Heart left ventricle (tissue), 13 donors: Measurements from ENCODE around the gene ATP6V0A1.

Experiments
- POLR2A ChIP-seq, 2 donors: fragments of 450-650 bp; IDR thresholded peaks; one replicate each; pipeline ENCODE4 v1.6.1; 2017; ENCODE audit warnings: antibody characterized with exemption in 2 of 2, mild to moderate bottlenecking in 2 of 2, moderate library complexity in 2 of 2
- TF ChIP-seq, protein P1 (sequence below), 12 donors: fragments of 200-600 bp; sonication (generic) in 4 of 12; IDR thresholded peaks; one replicate each; pipeline versions ENCODE4 v1.5.0 to v1.8.0; 2018 to 2022; ENCODE audit warnings: antibody characterized with exemption in 12 of 12, mild to moderate bottlenecking in 5 of 12
- donor health status: ischemic (EF 13 %, LVEDD 7.1; RV severe dilation, severe dysfunction).
- donor health status: DM: no; HTN: yes; CAD: no.
- donor health status: DM: no; HTN: no; CAD: no.
- donor health status: ischemic (EF 25% LVEDD 6.9; RV normal size, moderate dysfunction).
- donor health status: ischemic (EF 25% LVEDD 5.7; RV mildly dilated, moderate dysfunction).
- donor health status: ischemic (EF 35%, LVEDD 5.7; RV mildly dilated, moderate dysfunction).
- donor health status: nonischemic (EF 11% LVEDD 7.7; RV severe dilation, severe dysfunction).
- donor health status: DM: yes; HTN: yes; CAD: no.
- donor health status: PGD.
- donor health status: ischemic (EF 29% LVEDD 5.4; RV normal size, mild dysfunction).
- donor health status: nonischemic (EF 23%, LVEDD 6.1; RV moderate dilation, normal function).

DNA sequence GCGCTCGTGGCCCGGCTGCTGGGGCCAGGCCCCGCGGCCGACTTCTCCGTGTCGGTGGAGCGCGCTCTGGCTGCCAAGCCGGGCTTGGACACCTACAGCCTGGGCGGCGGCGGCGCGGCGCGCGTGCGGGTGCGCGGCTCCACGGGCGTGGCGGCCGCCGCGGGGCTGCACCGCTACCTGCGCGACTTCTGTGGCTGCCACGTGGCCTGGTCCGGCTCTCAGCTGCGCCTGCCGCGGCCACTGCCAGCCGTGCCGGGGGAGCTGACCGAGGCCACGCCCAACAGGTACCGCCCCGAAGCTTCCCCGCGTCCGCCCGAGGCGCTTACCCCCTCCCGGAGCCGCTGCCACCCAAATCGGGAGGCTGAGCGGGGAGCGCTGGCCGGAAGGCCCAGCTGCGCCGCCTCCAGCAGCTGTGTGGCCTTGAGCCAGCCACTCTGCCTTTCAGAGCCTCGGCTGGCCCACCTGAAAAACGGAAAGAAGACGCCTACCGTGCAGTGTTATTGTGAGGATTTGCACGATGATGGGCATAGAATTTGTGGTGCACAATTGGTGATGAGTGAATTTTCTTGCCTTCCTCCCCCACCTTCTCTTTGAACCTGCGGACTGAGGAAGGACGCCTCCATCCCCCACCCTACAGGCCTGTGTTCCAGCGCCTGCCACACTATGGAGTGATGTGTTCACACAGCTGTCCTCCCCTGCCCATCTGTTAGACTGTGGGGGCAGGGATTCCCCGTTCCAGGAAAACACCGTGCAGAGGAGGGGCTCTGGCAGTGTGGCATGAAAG is 77.9 kb downstream of the ATP6V0A1 start:
- TF ChIP-seq, protein P1, sequence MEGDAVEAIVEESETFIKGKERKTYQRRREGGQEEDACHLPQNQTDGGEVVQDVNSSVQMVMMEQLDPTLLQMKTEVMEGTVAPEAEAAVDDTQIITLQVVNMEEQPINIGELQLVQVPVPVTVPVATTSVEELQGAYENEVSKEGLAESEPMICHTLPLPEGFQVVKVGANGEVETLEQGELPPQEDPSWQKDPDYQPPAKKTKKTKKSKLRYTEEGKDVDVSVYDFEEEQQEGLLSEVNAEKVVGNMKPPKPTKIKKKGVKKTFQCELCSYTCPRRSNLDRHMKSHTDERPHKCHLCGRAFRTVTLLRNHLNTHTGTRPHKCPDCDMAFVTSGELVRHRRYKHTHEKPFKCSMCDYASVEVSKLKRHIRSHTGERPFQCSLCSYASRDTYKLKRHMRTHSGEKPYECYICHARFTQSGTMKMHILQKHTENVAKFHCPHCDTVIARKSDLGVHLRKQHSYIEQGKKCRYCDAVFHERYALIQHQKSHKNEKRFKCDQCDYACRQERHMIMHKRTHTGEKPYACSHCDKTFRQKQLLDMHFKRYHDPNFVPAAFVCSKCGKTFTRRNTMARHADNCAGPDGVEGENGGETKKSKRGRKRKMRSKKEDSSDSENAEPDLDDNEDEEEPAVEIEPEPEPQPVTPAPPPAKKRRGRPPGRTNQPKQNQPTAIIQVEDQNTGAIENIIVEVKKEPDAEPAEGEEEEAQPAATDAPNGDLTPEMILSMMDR (IDR thresholded peaks at IDR 0.05) = peak in 3 of 12 donors; percentile 14 to 20 (median 20)
- no peak for TF ChIP-seq POLR2A (IDR thresholded peaks at IDR 0.05)
